Muscle layer of colon (tissue), 2 donors: Measurements from ENCODE around the gene FNDC11.

Experiments used
- H3K27ac ChIP-seq: one replicate; pipeline ENCODE4 v1.7.0; 2013; ENCODE audit warnings: low read depth, mild to moderate bottlenecking, low read length, moderate library complexity
- H3K27me3 ChIP-seq, 2 donors: one replicate each; pipeline ENCODE4 v1.7.0; 2013; ENCODE audit warnings: low read length in 2 of 2, mild to moderate bottlenecking in 2 of 2; ENCODE audit not compliant: insufficient read depth in 2 of 2, control insufficient read depth in 1 of 2
- H3K36me3 ChIP-seq: one replicate; pipeline ENCODE4 v1.7.0; 2013; ENCODE audit warnings: mild to moderate bottlenecking, low read length; ENCODE audit not compliant: insufficient read depth
- H3K4me1 ChIP-seq: one replicate; pipeline ENCODE4 v1.7.0; 2013; ENCODE audit warnings: mild to moderate bottlenecking, low read length; ENCODE audit not compliant: insufficient read depth
- H3K4me3 ChIP-seq, 2 donors: one replicate each; pipeline ENCODE4 v1.7.0; 2013; ENCODE audit warnings: low read length in 2 of 2, low read depth in 1 of 2, mild to moderate bottlenecking in 1 of 2, moderate library complexity in 1 of 2
- H3K9ac ChIP-seq: one replicate; pipeline ENCODE4 v1.7.0; 2013; ENCODE audit warnings: low read length
- H3K9me3 ChIP-seq: one replicate; pipeline ENCODE4 v1.7.0; 2013; ENCODE audit warnings: mild to moderate bottlenecking, low read length
- donor health status: abdominal sarcoma.
- donor health status: Adenocarcinoma of cecum.

Gene FNDC11

GRCh38 chr20:63529180-63529860 lies 24.6 kb upstream of the FNDC11 start:
- Histone ChIP-seq H3K27me3 (peaks cover 0 to 26% of the 10 kb centered on the region in 2 donors), H3K27ac (no peak overlapping the region), H3K9ac (no peak overlapping the region), H3K9me3 (no peaks in the 10 kb centered on the region), H3K36me3 (no peaks in the 10 kb centered on the region), H3K4me3 (no peak overlapping the region), H3K4me1 (no peaks in the 10 kb centered on the region)

GRCh38 chr20:63529861-63530787 lies 23.8 kb upstream of the FNDC11 start:
- Histone ChIP-seq H3K27me3 (peaks cover 0 to 34% of the 10 kb centered on the region in 2 donors), H3K27ac (no peak overlapping the region), H3K4me3 (no peak overlapping the region), H3K9me3 (no peaks in the 10 kb centered on the region), H3K4me1 (no peaks in the 10 kb centered on the region), H3K36me3 (no peaks in the 10 kb centered on the region), H3K9ac (no peak overlapping the region)

- H3K4me1 ChIP-seq, result no peaks in the 10 kb centered on the region
- no peak overlapping the region for H3K9ac ChIP-seq
- H3K27me3 ChIP-seq, result peaks cover 0 to 37% of the 10 kb centered on the region in 2 donors
- no peak overlapping the region for H3K27ac ChIP-seq
- no peak overlapping the region for H3K4me3 ChIP-seq
- no peaks in the 10 kb centered on the region for H3K36me3 ChIP-seq
- no peaks in the 10 kb centered on the region for H3K9me3 ChIP-seq
Observed at GRCh38 chr20:63530788-63531160, 23.2 kb upstream of the FNDC11 start.

GRCh38 chr20:63531686-63532448 lies 22.1 kb upstream of the FNDC11 start:
- H3K9me3 ChIP-seq, result no peaks in the 10 kb centered on the region
- H3K4me3 ChIP-seq, result no peak overlapping the region
- H3K27ac ChIP-seq, result no peak overlapping the region
- no peaks in the 10 kb centered on the region for H3K4me1 ChIP-seq
- no peaks in the 10 kb centered on the region for H3K36me3 ChIP-seq
- H3K27me3 ChIP-seq, result peaks cover 0 to 41% of the 10 kb centered on the region in 2 donors
- no peak overlapping the region for H3K9ac ChIP-seq

GRCh38 chr20:63532449-63532971 lies 21.4 kb upstream of the FNDC11 start:
- Histone ChIP-seq H3K9ac (no peak overlapping the region), H3K27ac (no peak overlapping the region), H3K9me3 (no peaks in the 10 kb centered on the region), H3K4me1 (no peaks in the 10 kb centered on the region), H3K27me3 (peaks cover 0 to 47% of the 10 kb centered on the region in 2 donors), H3K36me3 (no peaks in the 10 kb centered on the region), H3K4me3 (no peak overlapping the region)

GRCh38 chr20:63533388-63533787 lies 20.6 kb upstream of the FNDC11 start:
- H3K27ac ChIP-seq, result no peak overlapping the region
- H3K9ac ChIP-seq, result no peak overlapping the region
- no peaks in the 10 kb centered on the region for H3K4me1 ChIP-seq
- no peaks in the 10 kb centered on the region for H3K36me3 ChIP-seq
- no peak overlapping the region for H3K4me3 ChIP-seq
- peaks cover 0 to 50% of the 10 kb centered on the region in 2 donors for H3K27me3 ChIP-seq
- H3K9me3 ChIP-seq, result no peaks in the 10 kb centered on the region

GRCh38 chr20:63533871-63534393 lies 20.0 kb upstream of the FNDC11 start:
- H3K4me1 ChIP-seq, result no peaks in the 10 kb centered on the region
- no peaks in the 10 kb centered on the region for H3K36me3 ChIP-seq
- no peaks in the 10 kb centered on the region for H3K9me3 ChIP-seq
- no peak overlapping the region for H3K27ac ChIP-seq
- H3K4me3 ChIP-seq, result no peak overlapping the region
- no peak overlapping the region for H3K9ac ChIP-seq
- H3K27me3 ChIP-seq, result peaks cover 0 to 50% of the 10 kb centered on the region in 2 donors

GRCh38 chr20:63534427-63534830 lies 19.5 kb upstream of the FNDC11 start:
- no peaks in the 10 kb centered on the region for H3K9me3 ChIP-seq
- H3K36me3 ChIP-seq, result no peaks in the 10 kb centered on the region
- H3K4me3 ChIP-seq, result no peak overlapping the region
- H3K27me3 ChIP-seq, result peaks cover 0 to 50% of the 10 kb centered on the region in 2 donors
- no peaks in the 10 kb centered on the region for H3K4me1 ChIP-seq
- no peak overlapping the region for H3K9ac ChIP-seq
- H3K27ac ChIP-seq, result no peak overlapping the region

- H3K27me3 ChIP-seq, result peaks cover 0 to 48% of the 10 kb centered on the region in 2 donors
- H3K9ac ChIP-seq, result no peak overlapping the region
- no peaks in the 10 kb centered on the region for H3K9me3 ChIP-seq
- H3K27ac ChIP-seq, result no peak overlapping the region
- H3K36me3 ChIP-seq, result no peaks in the 10 kb centered on the region
- H3K4me1 ChIP-seq, result no peaks in the 10 kb centered on the region
- no peak overlapping the region for H3K4me3 ChIP-seq
Observed at GRCh38 chr20:63534831-63535651, 18.9 kb upstream of the FNDC11 start.

- Histone ChIP-seq H3K9me3 (no peaks in the 10 kb centered on the region), H3K4me3 (no peak overlapping the region), H3K4me1 (no peaks in the 10 kb centered on the region), H3K36me3 (no peaks in the 10 kb centered on the region), H3K27ac (no peak overlapping the region), H3K27me3 (peaks cover 0 to 41% of the 10 kb centered on the region in 2 donors), H3K9ac (no peak overlapping the region)
Observed at GRCh38 chr20:63536241-63536977, 17.6 kb upstream of the FNDC11 start.
